ENCODE data around the gene LRGUK.

Gene LRGUK

GRCh38 chr7:134301592-134301991 lies 174.5 kb downstream of the LRGUK start:
- H3K9ac ChIP-seq (ENCODE audit: low read length), result no peak overlapping the region
- H3K27ac ChIP-seq (ENCODE audit: low read depth, low read length), result peak overlapping the region; percentile 6
- peaks cover 17% of the 10 kb centered on the region for H3K4me1 ChIP-seq (ENCODE audit: control insufficient read depth, insufficient read depth, low read length)
- H3K27me3 ChIP-seq (ENCODE audit: control insufficient read depth, insufficient read depth, low read length), result no peaks in the 10 kb centered on the region
- no peak overlapping the region for H3K4me3 ChIP-seq (ENCODE audit: low read length)
- peaks cover 3% of the 10 kb centered on the region for H3K36me3 ChIP-seq (ENCODE audit: control insufficient read depth, insufficient read depth, low read length)

- H3K9ac ChIP-seq (ENCODE audit: low read length), result no peak overlapping the region
Observed at GRCh38 chr7:134302120-134302519, 175.0 kb downstream of the LRGUK start.

GRCh38 chr7:134307320-134307719 lies 180.2 kb downstream of the LRGUK start:
- no peak overlapping the region for H3K27ac ChIP-seq (ENCODE audit: low read depth, low read length)
- peaks cover 3% of the 10 kb centered on the region for H3K36me3 ChIP-seq (ENCODE audit: control insufficient read depth, insufficient read depth, low read length)
- no peak overlapping the region for H3K4me3 ChIP-seq (ENCODE audit: low read length)
- no peaks in the 10 kb centered on the region for H3K4me1 ChIP-seq (ENCODE audit: control insufficient read depth, insufficient read depth, low read length)
- no peaks in the 10 kb centered on the region for H3K27me3 ChIP-seq (ENCODE audit: control insufficient read depth, insufficient read depth, low read length)
- no peak overlapping the region for H3K9ac ChIP-seq (ENCODE audit: low read length)

More at GRCh38 chr7:134302120-134302519, 175.0 kb downstream of the LRGUK start:
- Histone ChIP-seq H3K4me1 (ENCODE audit: control insufficient read depth, insufficient read depth, low read length) (peaks cover 17% of the 10 kb centered on the region), H3K27me3 (ENCODE audit: control insufficient read depth, insufficient read depth, low read length) (no peaks in the 10 kb centered on the region), H3K4me3 (ENCODE audit: low read length) (no peak overlapping the region), H3K36me3 (ENCODE audit: control insufficient read depth, insufficient read depth, low read length) (peaks cover 3% of the 10 kb centered on the region), H3K27ac (ENCODE audit: low read depth, low read length) (no peak overlapping the region)

- Histone ChIP-seq H3K4me1 (ENCODE audit: control insufficient read depth, insufficient read depth, low read length) (no peaks in the 10 kb centered on the region), H3K4me3 (ENCODE audit: low read length) (no peak overlapping the region), H3K27me3 (ENCODE audit: control insufficient read depth, insufficient read depth, low read length) (no peaks in the 10 kb centered on the region), H3K27ac (ENCODE audit: low read depth, low read length) (no peak overlapping the region), H3K9ac (ENCODE audit: low read length) (no peak overlapping the region), H3K36me3 (ENCODE audit: control insufficient read depth, insufficient read depth, low read length) (peaks cover 3% of the 10 kb centered on the region)
Observed at GRCh38 chr7:134308548-134308947, 181.4 kb downstream of the LRGUK start.

DNA sequence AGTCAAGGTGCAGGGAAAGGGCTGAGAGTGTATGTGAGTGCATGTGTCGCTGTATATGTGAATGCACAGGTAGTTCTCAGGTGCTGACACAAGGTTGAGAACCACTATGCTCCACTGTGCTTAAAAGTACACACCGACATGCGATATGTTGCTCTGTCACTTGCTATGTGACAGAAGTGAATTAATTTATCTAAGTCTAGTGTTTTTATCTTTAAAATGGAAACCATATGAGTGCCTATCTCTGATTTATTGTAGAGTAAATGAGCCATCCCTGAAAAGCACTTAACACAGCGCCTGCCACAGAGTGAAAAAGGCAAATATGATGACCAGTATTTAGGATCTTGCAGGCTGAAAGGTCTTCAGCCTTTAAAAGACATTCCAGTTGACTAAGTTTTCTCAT lies 184.7 kb downstream of the LRGUK start:
- Histone ChIP-seq H3K27me3 (ENCODE audit: control insufficient read depth, insufficient read depth, low read length) (no peaks in the 10 kb centered on the region), H3K9ac (ENCODE audit: low read length) (no peak overlapping the region), H3K4me1 (ENCODE audit: control insufficient read depth, insufficient read depth, low read length) (no peaks in the 10 kb centered on the region), H3K27ac (ENCODE audit: low read depth, low read length) (no peak overlapping the region), H3K36me3 (ENCODE audit: control insufficient read depth, insufficient read depth, low read length) (no peaks in the 10 kb centered on the region), H3K4me3 (ENCODE audit: low read length) (no peak overlapping the region)

DNA sequence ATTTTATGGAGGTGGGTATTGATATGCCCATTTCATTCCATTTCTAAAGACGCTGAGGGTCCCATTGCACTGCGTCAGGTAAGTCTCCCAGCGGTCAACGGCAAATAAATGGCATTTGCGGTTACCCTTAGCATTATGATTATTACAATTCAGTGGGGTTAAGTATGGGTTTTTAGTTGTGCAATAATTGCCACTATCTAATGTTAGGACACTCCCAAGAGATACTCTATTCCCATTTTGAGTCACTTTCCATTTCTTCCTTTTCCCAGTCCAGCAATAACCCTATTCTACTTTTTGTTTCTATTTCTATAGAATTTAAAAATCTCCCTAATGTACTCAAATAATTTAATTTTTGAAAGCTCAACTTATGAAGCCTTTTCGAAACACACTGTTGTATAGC lies 185.6 kb downstream of the LRGUK start:
- no peaks in the 10 kb centered on the region for H3K4me1 ChIP-seq (ENCODE audit: control insufficient read depth, insufficient read depth, low read length)
- H3K36me3 ChIP-seq (ENCODE audit: control insufficient read depth, insufficient read depth, low read length), result no peaks in the 10 kb centered on the region
- no peak overlapping the region for H3K4me3 ChIP-seq (ENCODE audit: low read length)
- H3K27me3 ChIP-seq (ENCODE audit: control insufficient read depth, insufficient read depth, low read length), result no peaks in the 10 kb centered on the region
- H3K9ac ChIP-seq (ENCODE audit: low read length), result no peak overlapping the region
- no peak overlapping the region for H3K27ac ChIP-seq (ENCODE audit: low read depth, low read length)

DNA sequence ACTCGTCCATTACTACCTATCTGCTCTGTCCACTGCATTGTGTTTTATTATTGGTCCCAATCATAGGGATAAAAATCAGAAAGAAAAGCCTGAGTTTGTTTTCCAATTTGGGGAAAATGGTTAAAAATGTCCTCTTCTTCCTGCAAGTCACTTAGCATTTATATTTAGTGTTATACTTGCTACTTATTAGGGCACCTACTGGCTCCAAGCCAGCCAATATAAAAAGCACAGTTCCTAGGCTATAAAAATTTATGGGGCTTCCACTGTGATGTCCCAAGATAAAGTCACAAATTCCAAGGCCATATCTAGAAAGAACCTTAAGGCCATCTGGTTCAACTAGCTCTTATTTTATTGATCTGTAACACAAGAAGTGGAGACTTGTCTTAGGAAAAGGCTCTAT lies 186.4 kb downstream of the LRGUK start:
- Histone ChIP-seq H3K27ac (ENCODE audit: low read depth, low read length) (no peak overlapping the region), H3K9ac (ENCODE audit: low read length) (no peak overlapping the region), H3K36me3 (ENCODE audit: control insufficient read depth, insufficient read depth, low read length) (no peaks in the 10 kb centered on the region), H3K4me1 (ENCODE audit: control insufficient read depth, insufficient read depth, low read length) (no peaks in the 10 kb centered on the region), H3K4me3 (ENCODE audit: low read length) (no peak overlapping the region), H3K27me3 (ENCODE audit: control insufficient read depth, insufficient read depth, low read length) (no peaks in the 10 kb centered on the region)

All from rectal smooth muscle tissue (tissue), 1 donor.